NCI-H2227 (cell line): Measurements from ENCODE around the gene CDK3.
A peak's percentile ranks its signal among the peaks of the same experiment; 100 is the strongest.
"Not testable (repeated sequence)": the region's sequence is repeated elsewhere in the genome, so short reads cannot be mapped to it uniquely, and the experiment has no call there.

Experiments
- DNase-seq: peaks from one replicate; lab custom pipeline; 2025; ENCODE audit not compliant: unreplicated experiment; lab: John Stamatoyannopoulos, UW

The CDK3 gene

GRCh38 chr17:76036497-76037261 is 36.0 kb downstream of the CDK3 start:
- DNase-seq = peak; percentile 30

- DNase-seq = no peak
Observed at GRCh38 chr17:76038050-76038449, 37.4 kb downstream of the CDK3 start.

GRCh38 chr17:76039121-76039520 is 38.5 kb downstream of the CDK3 start:
- DNase-seq = no peak

GRCh38 chr17:76040376-76040775 is 39.7 kb downstream of the CDK3 start:
- DNase-seq = no peak

DNA sequence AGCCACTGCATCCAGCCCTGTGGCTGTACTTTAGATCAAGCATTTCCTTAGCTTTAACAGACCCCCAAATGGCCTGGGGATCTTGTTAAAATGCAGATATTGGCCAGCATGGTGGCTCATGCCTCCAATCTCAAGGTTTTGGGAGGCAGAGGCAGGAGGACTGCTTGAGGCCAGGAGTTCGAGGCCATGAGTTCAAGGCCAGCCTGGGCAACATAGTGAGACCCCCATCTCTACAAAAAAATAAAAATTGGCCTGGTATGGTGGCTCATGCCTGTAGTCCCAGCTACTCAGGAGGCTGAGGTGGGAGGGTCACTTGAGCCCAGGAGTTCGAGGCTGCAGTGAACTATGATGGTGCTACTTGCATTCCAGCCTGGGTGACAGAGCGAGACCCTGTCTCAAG is 42.2 kb downstream of the CDK3 start:
- DNase-seq = not testable (repeated sequence)

DNA sequence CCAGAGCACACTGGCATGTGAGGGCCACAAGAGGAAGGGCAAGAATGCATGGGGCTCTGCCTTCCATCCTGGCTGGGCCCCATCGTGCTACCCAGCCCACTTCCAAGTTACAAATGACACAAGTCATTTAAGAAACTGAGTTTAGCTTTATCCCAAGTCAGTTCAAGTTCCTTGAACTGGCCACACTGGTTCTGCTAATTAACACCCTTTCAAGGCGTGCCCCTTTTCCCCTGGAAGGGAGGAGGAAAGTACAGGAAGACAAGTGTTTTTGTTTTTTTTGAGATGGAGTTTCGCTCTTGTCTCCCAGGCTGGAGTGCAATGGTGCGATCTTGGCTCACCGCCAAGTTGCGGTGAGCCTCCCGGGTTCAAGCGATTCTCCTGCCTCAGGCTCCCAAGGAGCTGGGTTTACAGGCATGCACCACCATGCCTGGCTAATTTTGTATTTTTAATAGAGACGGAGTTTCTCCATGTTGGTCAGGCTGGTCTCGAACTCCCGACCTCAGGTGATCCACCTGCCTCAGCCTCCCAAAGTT is 43.9 kb downstream of the CDK3 start:
- DNase-seq = not testable (repeated sequence)

DNA sequence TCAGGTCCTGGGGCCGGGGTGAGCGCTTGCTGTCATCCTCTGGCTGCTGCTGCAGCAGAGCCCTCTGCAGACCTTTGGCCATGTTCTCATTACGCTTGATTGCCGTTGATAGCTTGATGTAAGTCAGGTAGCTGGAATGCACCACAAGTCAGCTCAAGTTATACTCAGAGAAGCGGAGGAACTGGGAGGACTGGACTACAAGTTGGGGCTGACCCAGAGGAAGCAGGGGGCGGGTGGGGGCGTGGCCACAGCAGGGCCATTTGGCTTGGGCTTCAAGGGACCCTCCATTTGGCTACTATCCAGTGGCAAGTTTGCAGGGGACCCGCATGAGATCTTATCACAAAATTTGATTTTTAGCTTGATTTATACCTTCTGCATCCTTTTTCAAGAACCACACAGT is 45.4 kb downstream of the CDK3 start:
- DNase-seq = no peak

GRCh38 chr17:76048025-76048605 is 47.5 kb downstream of the CDK3 start:
- DNase-seq = no peak

DNA sequence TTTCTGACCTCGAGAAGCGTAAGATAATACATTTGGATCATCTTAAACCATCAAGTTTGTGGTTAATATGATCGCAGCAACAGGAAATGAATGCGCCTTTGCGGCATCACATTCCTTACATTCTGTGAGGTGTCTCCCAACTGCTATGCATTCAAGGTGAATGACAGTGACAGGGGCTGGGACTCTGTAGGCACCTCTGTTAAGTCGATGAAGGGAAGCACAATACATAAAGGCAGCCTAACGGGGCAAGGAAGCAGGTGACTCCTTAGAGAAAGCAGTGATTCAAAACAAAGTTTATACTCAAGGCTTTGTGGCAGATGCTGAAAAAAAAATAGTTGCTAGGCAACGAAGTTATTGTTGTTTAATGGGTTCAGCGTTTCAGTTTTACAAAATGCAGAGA is 48.1 kb downstream of the CDK3 start:
- DNase-seq = no peak

GRCh38 chr17:76049239-76049638 is 48.6 kb downstream of the CDK3 start:
- DNase-seq = no peak

DNA sequence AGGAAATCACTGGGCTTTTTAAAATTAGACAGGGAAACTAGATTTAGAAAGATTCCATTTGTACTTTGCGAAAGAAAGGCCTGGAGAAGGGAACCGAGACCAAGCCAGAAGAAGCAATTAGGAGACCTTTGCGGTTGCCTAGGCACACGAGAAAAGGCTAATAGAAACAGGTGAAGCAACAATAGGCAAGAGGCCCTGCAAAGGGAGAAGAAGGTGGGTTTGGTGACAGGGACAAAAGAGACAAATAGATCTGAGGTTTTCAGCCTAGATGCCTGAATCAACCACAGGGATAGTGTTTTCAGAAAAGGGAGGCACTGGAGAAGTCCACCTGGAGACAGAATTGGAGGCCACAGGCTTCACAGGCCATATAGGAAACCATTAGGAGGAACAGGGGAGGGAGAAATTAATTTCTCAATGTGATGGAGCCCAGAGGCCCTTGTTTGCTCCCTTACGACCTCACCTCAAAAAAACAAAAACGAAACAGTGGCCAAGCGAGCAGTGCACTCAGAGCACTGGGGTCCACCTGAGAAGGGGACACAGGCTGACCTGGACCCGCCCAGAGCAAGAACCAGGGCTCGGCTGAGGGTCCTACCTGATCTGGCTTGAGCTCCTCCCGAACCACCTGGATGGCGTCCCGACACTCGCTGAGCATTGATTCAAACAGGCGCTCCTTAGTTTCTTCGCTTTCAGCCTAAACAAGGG is 49.3 kb downstream of the CDK3 start:
- DNase-seq = no peak

DNA sequence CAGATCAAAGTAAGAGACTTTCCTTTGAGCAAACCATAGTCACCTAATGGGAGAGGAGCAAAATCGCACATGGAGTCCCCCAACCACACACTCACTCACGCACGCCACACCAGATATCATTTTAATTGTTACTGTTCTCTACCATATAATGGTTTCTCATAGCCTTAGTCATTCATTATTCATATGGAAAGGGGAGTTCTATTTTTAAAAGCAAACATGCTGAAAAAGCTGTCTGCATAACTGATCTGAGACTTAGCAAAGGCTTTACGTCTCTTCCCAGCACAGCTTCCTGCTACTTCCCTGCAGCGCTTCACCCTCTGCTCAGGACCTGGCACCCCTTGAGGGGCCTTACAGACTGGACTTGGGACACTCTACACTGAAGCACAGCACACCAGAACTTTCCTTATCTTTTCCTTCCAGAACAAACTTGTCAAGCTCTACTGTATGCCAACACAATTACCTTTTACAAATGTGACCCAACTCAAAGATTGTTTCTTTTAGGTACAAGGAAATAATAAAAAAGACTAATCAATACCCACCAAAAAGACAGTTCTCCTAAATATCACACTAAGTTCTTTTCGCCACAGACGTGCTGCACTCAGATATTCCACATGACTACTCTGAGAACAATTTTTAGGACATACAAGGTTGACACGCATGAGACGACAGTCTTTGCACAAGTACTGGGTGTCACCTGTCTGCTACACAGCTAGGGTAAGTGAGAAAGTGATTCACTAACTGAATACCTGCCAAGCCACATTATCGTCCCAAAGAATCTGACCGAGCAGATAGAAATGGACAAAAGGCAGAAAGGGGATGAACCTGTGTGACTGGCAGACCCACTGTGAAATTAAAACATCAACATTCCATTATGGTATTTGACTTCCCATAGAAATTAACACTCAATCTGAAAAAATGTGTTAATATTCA is 50.1 kb downstream of the CDK3 start:
- DNase-seq = no peak

- DNase-seq = no peak
Observed at GRCh38 chr17:76051561-76051960, 50.9 kb downstream of the CDK3 start.

DNA sequence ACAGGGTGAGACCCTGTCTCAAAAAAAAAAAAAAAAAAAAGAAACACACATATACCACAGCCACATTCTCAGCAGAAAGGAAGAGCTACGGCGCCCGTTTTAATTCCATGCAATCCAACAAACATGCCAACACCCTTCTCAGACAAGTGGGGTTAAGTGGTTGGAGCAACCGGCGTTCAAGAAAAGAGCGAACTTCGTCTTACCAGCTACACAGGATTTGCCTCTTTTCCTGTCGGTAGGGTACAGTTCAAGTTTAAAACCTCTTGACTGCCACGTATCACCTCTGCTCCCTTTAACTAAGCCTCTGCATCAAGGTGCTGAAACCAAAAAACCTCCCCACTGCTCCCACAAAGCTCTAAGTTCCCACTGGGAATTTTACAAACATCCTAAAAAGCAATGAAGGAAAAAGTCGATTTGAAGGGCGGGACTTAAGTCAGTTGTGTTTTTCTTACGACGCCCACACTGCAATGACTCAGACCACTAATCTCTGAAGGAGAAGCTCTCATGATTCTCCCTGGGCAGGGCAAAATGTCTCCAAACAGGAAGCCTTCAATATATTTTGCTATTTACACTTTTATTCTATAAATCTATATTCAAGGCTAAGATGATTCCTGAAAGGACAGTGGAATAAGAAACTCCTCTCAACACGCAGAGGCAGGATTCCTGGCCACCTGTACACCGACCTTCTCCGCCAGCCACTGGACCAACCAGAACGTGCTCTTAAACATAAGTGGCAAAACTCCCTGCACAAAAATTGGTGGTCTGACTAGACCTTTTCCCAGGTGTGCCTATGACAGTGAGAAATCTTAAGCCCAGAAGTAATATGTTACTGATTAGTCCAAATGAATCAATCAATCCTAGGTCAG is 52.8 kb downstream of the CDK3 start:
- no peak for DNase-seq

DNA sequence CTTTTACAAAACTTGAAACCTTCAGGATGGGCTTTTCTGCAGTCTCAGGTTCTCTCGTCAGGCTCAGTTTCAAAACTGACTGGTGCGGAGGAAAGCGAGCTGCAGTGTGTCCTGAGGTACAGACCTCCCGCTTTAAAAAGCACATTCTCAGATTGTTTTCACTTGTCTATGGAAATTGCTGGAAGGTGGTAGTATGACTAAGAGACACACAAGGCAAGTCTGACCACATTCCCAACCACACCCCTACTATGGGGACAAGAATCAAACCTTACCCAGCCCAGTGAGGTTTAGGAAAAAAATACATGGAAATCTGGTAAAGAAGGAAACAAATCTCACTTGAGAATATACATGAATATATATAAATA is 53.4 kb downstream of the CDK3 start:
- no peak for DNase-seq
